Lower leg skin (tissue), 4 donors: ENCODE results near the gene CD46. TPM values are rescaled to one million over a fixed set of nuclear protein-coding genes. Genes with fewer than 3 reads are reported as not detected.

Experiments
- DNase-seq, 2 donors: peaks; one replicate each; pipeline ENCODE4 v3.0.0-alpha.2; 2019; ENCODE audit warnings: low spot score in 2 of 2
- H3K4me3 ChIP-seq: fragments of 200-600 bp; sonication (generic); 2 replicates; pipeline ENCODE4 v1.5.1; 2017; ENCODE audit warnings: mild to moderate bottlenecking, low read depth; ENCODE audit not compliant: poor library complexity, severe bottlenecking
- POLR2A ChIP-seq, 2 donors: fragments of 450-650 bp; IDR thresholded peaks; one replicate each; pipeline ENCODE4 v1.6.1; 2016 to 2017; ENCODE audit warnings: antibody characterized with exemption in 2 of 2, mild to moderate bottlenecking in 1 of 2, moderate library complexity in 1 of 2
- WGBS, 2 donors: methylation state at CpG; one replicate each; pipeline ENCODE4 v1.1.5; 2018; 5-methylcytosine and 5-hydroxymethylcytosine counted together
- intact Hi-C: fragments of 100-400 bp; cut with DNase I; formaldehyde crosslinking; loops from one replicate; pipeline ENCODE4 v1.15.0; 2023; ENCODE audit warnings: low total_unique reads
- total RNA-seq, 4 donors: library from RNA; depleted of rRNA; stranded (reverse); fragments of >200 nt; gene quantifications; one replicate each; pipeline ENCODE4 v1.1.0, GENCODE V29; 2016
- TF ChIP-seq, protein P1 (sequence below), 3 donors: fragments of 450-650 bp; IDR thresholded peaks; one replicate each; pipeline ENCODE4 v1.5.1; 2016; ENCODE audit warnings: antibody characterized with exemption in 3 of 3, mild to moderate bottlenecking in 3 of 3, moderate library complexity in 2 of 3

Gene CD46
- total RNA-seq, 4 donors from 2014 or later = 63.3 to 89.4 (median 76.2) TPM

DNA sequence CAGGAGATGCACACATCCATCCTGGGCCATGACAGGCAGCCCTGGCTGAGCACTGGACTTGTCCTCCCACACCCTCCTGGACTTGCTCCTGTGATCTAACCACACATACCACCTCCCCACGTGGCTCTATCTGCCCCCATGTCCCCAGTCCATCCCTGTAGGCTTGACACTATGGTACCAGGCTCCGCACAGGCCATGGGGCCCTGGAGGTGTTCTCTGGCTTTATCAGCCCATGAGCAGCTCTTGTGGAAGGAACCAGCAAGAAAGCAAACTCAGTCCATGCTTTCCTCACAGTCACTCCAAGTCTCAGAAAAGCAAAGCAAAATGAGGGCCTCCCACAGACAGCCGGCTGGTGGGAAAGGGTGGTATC, 61.6 kb downstream of the CD46 start:
- intact Hi-C loops = no loop called here

DNA sequence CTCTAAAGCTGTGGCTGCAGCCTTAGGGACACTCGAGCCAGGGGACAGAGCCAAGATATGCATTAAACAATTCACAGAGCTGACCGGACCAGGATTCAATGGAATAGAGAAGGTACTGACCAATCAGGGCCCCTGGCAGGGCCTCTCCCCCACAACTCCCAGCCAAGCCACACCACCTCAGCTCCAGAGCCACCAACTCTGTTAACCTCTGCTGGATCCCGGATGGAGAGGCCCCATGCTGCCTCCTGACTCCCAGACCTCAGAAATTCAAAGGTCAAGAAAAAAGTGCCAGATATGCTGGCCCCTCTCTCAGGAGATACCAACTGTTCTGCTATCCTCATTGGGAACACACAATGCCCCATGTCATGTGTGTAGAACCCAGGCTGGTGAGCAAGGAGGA, 62.1 kb downstream of the CD46 start:
- peak in 1 of 2 donors; percentile 12 for DNase-seq
- 73 to 79% methylated on average over 3 of the region's 3 CpGs for WGBS, 2 donors
- intact Hi-C loops = no loop called here

More for the DNA sequence above, 61.6 kb downstream of the CD46 start:
- peak in 1 of 2 donors; percentile 12 for DNase-seq
- TF ChIP-seq POLR2A (IDR thresholded peaks at IDR 0.05) = no peak
- TF ChIP-seq, protein P1, sequence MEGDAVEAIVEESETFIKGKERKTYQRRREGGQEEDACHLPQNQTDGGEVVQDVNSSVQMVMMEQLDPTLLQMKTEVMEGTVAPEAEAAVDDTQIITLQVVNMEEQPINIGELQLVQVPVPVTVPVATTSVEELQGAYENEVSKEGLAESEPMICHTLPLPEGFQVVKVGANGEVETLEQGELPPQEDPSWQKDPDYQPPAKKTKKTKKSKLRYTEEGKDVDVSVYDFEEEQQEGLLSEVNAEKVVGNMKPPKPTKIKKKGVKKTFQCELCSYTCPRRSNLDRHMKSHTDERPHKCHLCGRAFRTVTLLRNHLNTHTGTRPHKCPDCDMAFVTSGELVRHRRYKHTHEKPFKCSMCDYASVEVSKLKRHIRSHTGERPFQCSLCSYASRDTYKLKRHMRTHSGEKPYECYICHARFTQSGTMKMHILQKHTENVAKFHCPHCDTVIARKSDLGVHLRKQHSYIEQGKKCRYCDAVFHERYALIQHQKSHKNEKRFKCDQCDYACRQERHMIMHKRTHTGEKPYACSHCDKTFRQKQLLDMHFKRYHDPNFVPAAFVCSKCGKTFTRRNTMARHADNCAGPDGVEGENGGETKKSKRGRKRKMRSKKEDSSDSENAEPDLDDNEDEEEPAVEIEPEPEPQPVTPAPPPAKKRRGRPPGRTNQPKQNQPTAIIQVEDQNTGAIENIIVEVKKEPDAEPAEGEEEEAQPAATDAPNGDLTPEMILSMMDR (IDR thresholded peaks at IDR 0.05) = no peak
- no peak overlapping the region for H3K4me3 ChIP-seq
- WGBS, 2 donors = 87 to 90% methylated on average over 3 of the region's 3 CpGs

DNA sequence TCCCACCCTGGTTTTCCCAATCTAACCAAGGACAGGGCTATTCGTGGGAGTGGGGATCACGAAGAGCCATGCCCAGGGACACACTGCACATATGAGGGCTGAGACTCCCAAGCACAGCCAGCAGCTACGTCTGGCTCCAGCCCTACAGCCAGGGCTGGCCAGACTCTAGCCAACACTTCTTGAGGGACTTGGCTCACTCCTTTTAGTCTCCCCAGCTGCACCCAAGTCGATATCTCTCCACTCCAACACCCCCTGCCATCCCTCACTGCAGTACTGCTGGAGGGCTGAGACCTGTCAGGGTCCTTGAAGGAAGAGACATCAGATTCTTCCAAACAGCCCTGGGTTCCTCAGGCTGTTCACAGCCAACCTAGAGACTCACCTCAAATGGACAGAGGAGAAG, 62.6 kb downstream of the CD46 start:
- 68 to 90% methylated on average over 4 of the region's 4 CpGs for WGBS, 2 donors
- DNase-seq = peak in 1 of 2 donors; percentile 1
- H3K4me3 ChIP-seq = no peak overlapping the region
- TF ChIP-seq POLR2A (IDR thresholded peaks at IDR 0.05) = no peak
- TF ChIP-seq, protein P1 (IDR thresholded peaks at IDR 0.05) = no peak
- intact Hi-C loops = no loop called here

More for the DNA sequence above, 62.1 kb downstream of the CD46 start:
- TF ChIP-seq POLR2A (IDR thresholded peaks at IDR 0.05) = no peak
- TF ChIP-seq, protein P1 (IDR thresholded peaks at IDR 0.05) = no peak
- no peak overlapping the region for H3K4me3 ChIP-seq

DNA sequence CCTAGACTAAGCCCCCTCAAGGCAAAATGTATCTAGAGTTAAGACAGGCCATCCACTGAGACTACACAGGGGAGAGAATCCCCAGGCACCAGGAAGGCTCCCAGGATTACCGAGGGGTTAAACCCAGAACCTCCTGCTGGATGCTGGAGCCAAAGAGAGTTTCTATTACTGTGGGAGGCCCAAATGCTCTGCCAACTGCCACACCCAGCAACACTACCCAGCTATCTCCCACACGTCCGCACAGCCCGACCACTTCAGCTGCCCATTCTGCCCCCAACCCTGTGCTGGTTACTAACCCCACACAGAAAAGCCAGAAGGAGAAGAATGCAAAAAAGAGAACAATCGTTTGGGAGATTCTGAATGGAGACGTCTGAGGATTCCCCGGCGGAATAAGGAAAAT, 63.6 kb downstream of the CD46 start:
- peak; percentile 13 to 45 for DNase-seq
- intact Hi-C loops = no loop called here
- no peak overlapping the region for H3K4me3 ChIP-seq
- WGBS, 2 donors = 39 to 43% methylated on average over 8 of the region's 8 CpGs
- no peak for TF ChIP-seq POLR2A (IDR thresholded peaks at IDR 0.05)
- TF ChIP-seq, protein P1 (IDR thresholded peaks at IDR 0.05) = no peak

DNA sequence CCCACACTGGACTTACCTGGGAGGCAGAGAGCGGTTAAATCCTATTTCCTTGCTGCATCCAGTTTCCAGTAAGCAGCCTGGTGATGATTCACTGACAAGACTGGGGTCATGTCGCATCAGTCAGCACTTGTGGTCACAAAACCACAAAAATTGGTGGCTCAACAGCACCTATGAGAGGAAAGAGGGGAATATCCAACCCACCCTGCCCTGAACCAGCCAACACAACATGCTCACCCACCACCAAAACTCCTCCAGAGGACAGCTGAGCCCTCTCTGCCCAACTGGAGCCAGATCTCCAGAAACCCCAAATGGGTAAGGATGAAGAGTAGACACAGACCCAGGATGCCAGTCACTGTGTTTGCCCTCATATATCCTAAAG, 64.0 kb downstream of the CD46 start:
- peak in 1 of 2 donors; percentile 63 for DNase-seq
- 81 to 84% methylated on average over 2 of the region's 2 CpGs for WGBS, 2 donors
- intact Hi-C loops = no loop called here
- TF ChIP-seq POLR2A (IDR thresholded peaks at IDR 0.05) = no peak
- TF ChIP-seq, protein P1 (IDR thresholded peaks at IDR 0.05) = no peak
- H3K4me3 ChIP-seq = no peak overlapping the region

DNA sequence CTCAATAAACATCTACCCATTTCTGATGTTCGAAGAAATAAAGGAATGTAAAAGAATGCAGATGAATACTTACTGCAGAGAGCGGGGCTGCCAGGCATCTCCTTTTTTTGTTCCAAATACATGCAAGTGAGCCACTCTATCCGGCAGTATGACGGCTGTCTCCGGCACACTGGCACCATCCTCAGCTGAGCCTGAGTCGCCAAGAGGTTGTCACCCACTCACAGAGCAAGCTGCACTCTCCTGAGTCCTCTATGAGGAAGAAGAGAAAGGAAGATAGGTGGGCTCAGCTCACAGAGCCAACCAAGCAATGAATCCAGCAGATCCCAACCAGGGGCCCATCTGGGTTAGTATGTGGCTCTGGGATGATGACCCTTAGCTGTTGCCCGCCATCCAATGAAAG, 65.3 kb downstream of the CD46 start:
- intact Hi-C loops = no loop called here
- no peak overlapping the region for H3K4me3 ChIP-seq
- WGBS, 2 donors = 87 to 90% methylated on average over 7 of the region's 7 CpGs
- peak in 1 of 2 donors; percentile 68 for DNase-seq
- no peak for TF ChIP-seq POLR2A (IDR thresholded peaks at IDR 0.05)
- TF ChIP-seq, protein P1 (IDR thresholded peaks at IDR 0.05) = no peak
